ENCODE results near the gene TMEM61.

Gene TMEM61

DNA sequence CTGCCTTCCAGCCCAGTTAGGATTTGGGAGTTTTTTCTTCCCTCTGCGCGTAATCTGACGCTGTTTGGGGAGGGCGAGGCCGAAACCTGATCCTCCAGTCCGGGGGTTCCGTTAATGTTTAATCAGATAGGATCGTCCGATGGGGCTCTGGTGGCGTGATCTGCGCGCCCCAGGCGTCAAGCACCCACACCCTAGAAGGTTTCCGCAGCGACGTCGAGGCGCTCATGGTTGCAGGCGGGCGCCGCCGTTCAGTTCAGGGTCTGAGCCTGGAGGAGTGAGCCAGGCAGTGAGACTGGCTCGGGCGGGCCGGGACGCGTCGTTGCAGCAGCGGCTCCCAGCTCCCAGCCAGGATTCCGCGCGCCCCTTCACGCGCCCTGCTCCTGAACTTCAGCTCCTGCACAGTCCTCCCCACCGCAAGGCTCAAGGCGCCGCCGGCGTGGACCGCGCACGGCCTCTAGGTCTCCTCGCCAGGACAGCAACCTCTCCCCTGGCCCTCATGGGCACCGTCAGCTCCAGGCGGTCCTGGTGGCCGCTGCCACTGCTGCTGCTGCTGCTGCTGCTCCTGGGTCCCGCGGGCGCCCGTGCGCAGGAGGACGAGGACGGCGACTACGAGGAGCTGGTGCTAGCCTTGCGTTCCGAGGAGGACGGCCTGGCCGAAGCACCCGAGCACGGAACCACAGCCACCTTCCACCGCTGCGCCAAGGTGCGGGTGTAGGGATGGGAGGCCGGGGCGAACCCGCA lies 59.1 kb downstream of the TMEM61 start, which contains the start of gene PCSK9:
TSS of gene PCSK9 (plus strand) at position 207 of the 741 bp plus-strand sequence. CDS start at position 497, 290 bp downstream.
- H3K27me3 ChIP-seq (replicated peaks; ENCODE audit: insufficient read depth, low read length): peaks cover 50% of the 10 kb centered on the region
- no peaks in the 10 kb centered on the region for H3K9me2 ChIP-seq (replicated peaks; ENCODE audit: insufficient read depth, low read length)
- H3K4me2 ChIP-seq (ENCODE audit: low read depth, low read length): no peak within 1 kb of the TSS
- H4K20me1 ChIP-seq (ENCODE audit: insufficient read depth, low read length): no peaks in the 10 kb centered on the region
- H3K27ac ChIP-seq (ENCODE audit: low read length): no peak within 1 kb of the TSS
- no peaks in the 10 kb centered on the region for H3K9me3 ChIP-seq (replicated peaks; ENCODE audit: insufficient read depth, low read length)
- no peak for DNase-seq
- no peaks in the 10 kb centered on the region for H3K79me2 ChIP-seq (ENCODE audit: low read length)
- H3K4me3 ChIP-seq (ENCODE audit: low read length): no peak within 1 kb of the TSS
- TF ChIP-seq EZH2phosphoT487 (IDR thresholded peaks at IDR 0.05; ENCODE audit: low read length): no peak
- no peak for TF ChIP-seq EZH2 (optimal IDR thresholded peaks at IDR 0.05; ENCODE audit: low read depth, low read length)
- TF ChIP-seq, protein P1, sequence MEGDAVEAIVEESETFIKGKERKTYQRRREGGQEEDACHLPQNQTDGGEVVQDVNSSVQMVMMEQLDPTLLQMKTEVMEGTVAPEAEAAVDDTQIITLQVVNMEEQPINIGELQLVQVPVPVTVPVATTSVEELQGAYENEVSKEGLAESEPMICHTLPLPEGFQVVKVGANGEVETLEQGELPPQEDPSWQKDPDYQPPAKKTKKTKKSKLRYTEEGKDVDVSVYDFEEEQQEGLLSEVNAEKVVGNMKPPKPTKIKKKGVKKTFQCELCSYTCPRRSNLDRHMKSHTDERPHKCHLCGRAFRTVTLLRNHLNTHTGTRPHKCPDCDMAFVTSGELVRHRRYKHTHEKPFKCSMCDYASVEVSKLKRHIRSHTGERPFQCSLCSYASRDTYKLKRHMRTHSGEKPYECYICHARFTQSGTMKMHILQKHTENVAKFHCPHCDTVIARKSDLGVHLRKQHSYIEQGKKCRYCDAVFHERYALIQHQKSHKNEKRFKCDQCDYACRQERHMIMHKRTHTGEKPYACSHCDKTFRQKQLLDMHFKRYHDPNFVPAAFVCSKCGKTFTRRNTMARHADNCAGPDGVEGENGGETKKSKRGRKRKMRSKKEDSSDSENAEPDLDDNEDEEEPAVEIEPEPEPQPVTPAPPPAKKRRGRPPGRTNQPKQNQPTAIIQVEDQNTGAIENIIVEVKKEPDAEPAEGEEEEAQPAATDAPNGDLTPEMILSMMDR (IDR thresholded peaks at IDR 0.05; ENCODE audit: low read length): no peak
- H3K4me1 ChIP-seq (ENCODE audit: low read length): no peaks in the 10 kb centered on the region
- no peak within 1 kb of the TSS for H2AFZ ChIP-seq (ENCODE audit: low read length)
- no peaks in the 10 kb centered on the region for H3F3A ChIP-seq (ENCODE audit: insufficient read depth, low read length)
- H3K36me3 ChIP-seq (replicated peaks; ENCODE audit: insufficient read depth, low read length): no peaks in the 10 kb centered on the region
- H3K9ac ChIP-seq (ENCODE audit: low read length): no peak within 1 kb of the TSS

DNA sequence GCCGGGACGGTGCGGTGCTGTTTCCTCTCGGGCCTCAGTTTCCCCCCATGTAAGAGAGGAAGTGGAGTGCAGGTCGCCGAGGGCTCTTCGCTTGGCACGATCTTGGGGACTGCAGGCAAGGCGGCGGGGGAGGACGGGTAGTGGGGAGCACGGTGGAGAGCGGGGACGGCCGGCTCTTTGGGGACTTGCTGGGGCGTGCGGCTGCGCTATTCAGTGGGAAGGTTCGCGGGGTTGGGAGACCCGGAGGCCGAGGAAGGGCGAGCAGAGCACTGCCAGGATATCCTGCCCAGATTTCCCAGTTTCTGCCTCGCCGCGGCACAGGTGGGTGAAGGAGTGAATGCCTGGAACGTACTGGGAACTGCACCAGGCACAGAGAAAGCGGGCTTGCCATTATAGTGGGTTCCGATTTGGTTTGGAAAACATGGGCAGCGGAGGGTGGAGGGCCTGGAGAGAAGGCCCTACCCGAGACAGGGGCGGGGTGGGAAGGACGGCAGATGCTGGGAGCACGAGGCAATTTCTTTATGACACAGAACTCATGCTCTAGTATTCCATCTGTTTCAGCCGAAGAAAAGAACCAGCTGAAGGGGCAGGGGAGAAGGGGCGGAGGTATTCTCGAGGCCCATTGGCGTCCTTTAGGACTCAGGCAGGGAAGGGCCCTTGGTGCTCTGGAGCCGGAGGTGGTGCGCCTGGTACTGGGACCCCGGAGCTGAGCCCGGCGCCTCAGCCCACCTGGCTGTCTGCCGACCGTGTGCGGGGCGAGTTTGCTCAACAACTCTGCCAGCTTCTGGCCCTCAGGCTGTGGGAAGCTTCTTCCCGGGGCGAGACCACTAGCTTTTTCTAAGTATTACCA lies 59.9 kb downstream of the TMEM61 start:
- H3F3A ChIP-seq (ENCODE audit: insufficient read depth, low read length): no peaks in the 10 kb centered on the region
- DNase-seq: no peak
- peaks cover 50% of the 10 kb centered on the region for H3K27me3 ChIP-seq (replicated peaks; ENCODE audit: insufficient read depth, low read length)
- H3K79me2 ChIP-seq (ENCODE audit: low read length): no peaks in the 10 kb centered on the region
- H3K27ac ChIP-seq (ENCODE audit: low read length): no peak overlapping the region
- H3K9ac ChIP-seq (ENCODE audit: low read length): no peak overlapping the region
- no peak overlapping the region for H2AFZ ChIP-seq (ENCODE audit: low read length)
- H3K4me1 ChIP-seq (ENCODE audit: low read length): no peaks in the 10 kb centered on the region
- no peaks in the 10 kb centered on the region for H4K20me1 ChIP-seq (ENCODE audit: insufficient read depth, low read length)
- no peaks in the 10 kb centered on the region for H3K9me2 ChIP-seq (replicated peaks; ENCODE audit: insufficient read depth, low read length)
- no peak for TF ChIP-seq EZH2 (optimal IDR thresholded peaks at IDR 0.05; ENCODE audit: low read depth, low read length)
- TF ChIP-seq, protein P1 (IDR thresholded peaks at IDR 0.05; ENCODE audit: low read length): no peak
- no peak for TF ChIP-seq EZH2phosphoT487 (IDR thresholded peaks at IDR 0.05; ENCODE audit: low read length)
- H3K36me3 ChIP-seq (replicated peaks; ENCODE audit: insufficient read depth, low read length): no peaks in the 10 kb centered on the region
- no peaks in the 10 kb centered on the region for H3K9me3 ChIP-seq (replicated peaks; ENCODE audit: insufficient read depth, low read length)
- H3K4me2 ChIP-seq (ENCODE audit: low read depth, low read length): no peak overlapping the region
- H3K4me3 ChIP-seq (ENCODE audit: low read length): no peak overlapping the region

GRCh38 chr1:55040933-55041494 lies 60.6 kb downstream of the TMEM61 start:
- no peaks in the 10 kb centered on the region for H3K9me3 ChIP-seq (replicated peaks; ENCODE audit: insufficient read depth, low read length)
- no peaks in the 10 kb centered on the region for H4K20me1 ChIP-seq (ENCODE audit: insufficient read depth, low read length)
- H3K79me2 ChIP-seq (ENCODE audit: low read length): no peaks in the 10 kb centered on the region
- no peaks in the 10 kb centered on the region for H3K36me3 ChIP-seq (replicated peaks; ENCODE audit: insufficient read depth, low read length)
- H3K4me1 ChIP-seq (ENCODE audit: low read length): no peaks in the 10 kb centered on the region
- H3F3A ChIP-seq (ENCODE audit: insufficient read depth, low read length): no peaks in the 10 kb centered on the region
- H2AFZ ChIP-seq (ENCODE audit: low read length): no peak overlapping the region
- no peak overlapping the region for H3K4me2 ChIP-seq (ENCODE audit: low read depth, low read length)
- H3K27me3 ChIP-seq (replicated peaks; ENCODE audit: insufficient read depth, low read length): peaks cover 50% of the 10 kb centered on the region
- TF ChIP-seq EZH2phosphoT487 (IDR thresholded peaks at IDR 0.05; ENCODE audit: low read length): no peak
- no peak for TF ChIP-seq EZH2 (optimal IDR thresholded peaks at IDR 0.05; ENCODE audit: low read depth, low read length)
- TF ChIP-seq, protein P1 (IDR thresholded peaks at IDR 0.05; ENCODE audit: low read length): no peak
- H3K9me2 ChIP-seq (replicated peaks; ENCODE audit: insufficient read depth, low read length): no peaks in the 10 kb centered on the region
- H3K27ac ChIP-seq (ENCODE audit: low read length): no peak overlapping the region
- H3K9ac ChIP-seq (ENCODE audit: low read length): no peak overlapping the region
- H3K4me3 ChIP-seq (ENCODE audit: low read length): no peak overlapping the region
- no peak for DNase-seq
